SW480 (cell line): ENCODE data around the gene NELFA.

Experiments used
- DNase-seq: peaks from one replicate; pipeline ENCODE4 v3.0.0-alpha.2; 2016; ENCODE audit warnings: low spot score

NELFA gene

DNA sequence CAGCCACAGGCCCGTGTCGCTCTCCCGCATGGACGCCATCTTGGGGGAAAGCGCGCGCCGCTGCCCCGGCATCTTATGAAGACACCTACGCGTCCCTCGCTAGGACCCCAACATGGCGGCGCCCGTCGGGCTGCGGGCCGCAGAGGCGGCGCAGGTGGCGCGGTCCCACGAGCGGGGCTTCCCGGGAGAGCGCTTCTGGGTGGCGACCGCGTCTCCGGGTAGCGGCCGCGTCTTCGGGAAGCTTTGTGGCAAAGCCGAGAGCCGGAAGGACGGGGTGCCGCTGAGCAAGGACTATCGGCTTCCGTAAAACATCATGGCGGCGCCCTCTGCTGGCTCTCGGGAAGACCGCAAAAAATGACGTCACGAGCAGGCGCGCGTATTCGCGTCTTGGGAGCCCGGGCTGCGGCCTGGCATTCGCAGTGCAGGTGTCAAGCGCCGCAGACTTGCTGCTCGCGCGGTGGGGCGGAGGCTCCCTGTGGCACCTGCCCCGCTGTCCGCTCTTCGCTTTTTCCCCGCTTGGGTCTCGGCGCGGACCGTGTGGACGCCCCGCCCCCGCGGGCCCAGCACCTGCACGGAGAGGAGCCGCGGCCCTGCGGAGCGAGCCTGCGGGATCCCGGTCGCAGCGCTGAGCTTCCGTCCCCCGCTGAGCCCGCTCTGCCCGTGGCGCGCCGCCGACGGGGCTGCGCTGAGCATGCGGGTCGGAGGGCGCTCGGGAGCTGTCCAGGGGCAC is at the start of gene NELFA:
NELFA (minus strand) TSS at position 54 of the 730 bp plus-strand sequence; CDS start at position 39, 15 bp downstream.
- DNase-seq: peak; percentile 89

GRCh38 chr4:2057382-2058065 is 48.8 kb upstream of the NELFA start:
- DNase-seq: no peak

DNA sequence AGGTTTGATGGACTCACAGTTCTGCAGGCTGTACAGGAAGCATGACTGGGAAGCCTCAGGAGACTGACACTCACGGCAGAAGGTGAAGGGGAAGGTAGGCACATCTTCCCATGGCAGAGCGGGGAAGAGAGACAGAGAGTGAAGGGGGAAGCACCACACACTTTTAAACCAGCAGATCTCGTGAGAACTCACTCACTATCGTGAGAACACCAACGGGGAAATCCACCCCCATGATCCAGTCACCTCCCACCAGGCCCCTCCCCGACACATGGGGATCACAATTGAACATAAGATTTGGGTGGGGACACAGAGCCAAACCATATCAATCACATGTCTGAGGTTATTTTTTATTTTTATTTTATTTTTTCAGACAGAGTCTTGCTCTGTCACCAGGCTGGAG is 45.4 kb upstream of the NELFA start:
- no peak for DNase-seq

DNA sequence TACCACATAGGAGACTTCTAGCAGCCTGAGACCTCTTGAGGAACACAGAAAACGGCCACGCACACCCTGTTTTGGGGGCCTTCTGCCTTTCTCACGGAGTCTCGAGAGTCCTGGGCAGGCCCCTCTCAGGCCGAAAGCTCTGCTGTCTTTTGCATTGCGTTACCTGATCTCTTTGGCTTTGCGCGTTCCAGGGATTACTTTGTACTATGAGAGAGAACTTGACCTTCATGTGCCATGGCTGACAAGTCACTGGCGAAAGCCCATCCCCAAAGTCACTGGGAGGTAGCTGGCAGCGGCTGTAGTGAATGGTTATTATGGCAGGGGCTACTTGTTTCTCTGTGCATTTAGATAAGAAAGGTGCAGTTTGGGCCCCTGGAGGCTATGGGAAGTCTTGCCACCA is 42.3 kb upstream of the NELFA start:
- DNase-seq: no peak

DNA sequence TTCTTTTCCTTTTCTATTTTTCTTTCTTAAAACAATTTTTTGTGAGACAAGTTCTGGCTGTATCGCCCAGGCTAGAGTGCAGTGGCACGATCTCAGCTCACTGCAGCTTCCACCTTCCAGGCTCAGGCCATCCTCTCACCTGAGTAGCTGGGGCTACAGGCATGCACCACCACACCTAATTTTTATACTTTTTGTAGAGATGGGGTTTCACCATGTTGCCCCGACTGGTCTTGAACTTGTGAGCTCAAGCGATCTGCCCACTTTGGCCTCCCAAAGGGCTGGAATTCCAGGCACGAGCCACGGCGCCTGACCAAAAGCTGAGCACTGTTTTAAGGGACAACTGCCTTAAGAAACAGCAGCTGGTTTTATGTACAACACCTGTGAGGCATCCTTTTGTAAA is 41.0 kb upstream of the NELFA start:
- no peak for DNase-seq

DNA sequence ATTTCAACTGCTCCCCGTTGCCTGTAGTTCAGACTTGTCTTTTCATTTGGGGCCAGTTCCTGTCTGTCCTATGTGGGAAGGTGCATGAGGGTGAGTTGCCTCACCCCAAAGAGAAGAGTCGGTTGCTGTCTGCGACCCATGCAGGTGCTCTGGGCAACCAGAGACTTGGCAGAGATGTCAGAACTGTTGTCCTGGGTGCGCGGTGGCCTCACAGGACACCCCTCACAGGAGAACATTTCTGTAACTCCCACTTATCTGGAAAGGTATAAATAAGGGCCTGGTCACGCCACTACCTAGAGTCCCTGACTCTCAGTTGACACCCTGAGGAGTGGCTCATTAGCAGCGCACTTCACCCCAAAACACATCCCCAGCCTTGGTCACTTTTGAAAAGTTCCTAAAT is 40.6 kb upstream of the NELFA start:
- no peak for DNase-seq

DNA sequence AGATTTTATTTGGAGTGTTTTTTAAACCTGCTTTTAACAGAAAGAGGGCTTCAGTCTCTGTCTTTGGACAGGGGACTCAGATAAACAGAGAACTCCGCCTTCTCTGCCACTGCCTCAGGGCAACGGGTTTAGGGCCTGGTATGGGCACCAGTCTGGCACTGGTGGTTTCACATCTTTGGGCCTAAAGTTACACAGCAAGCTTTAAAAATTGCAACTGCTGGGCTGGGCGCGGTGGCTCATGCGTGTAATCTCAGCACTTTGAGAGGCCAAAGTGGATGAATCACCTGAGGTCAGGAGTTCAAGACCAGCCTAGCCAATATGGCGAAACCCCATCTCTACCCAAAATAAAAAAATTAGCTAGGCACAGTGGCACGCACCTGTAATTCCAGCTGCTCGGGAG is 40.1 kb upstream of the NELFA start:
- no peak for DNase-seq

GRCh38 chr4:2047781-2048581 is 39.2 kb upstream of the NELFA start:
- no peak for DNase-seq

DNA sequence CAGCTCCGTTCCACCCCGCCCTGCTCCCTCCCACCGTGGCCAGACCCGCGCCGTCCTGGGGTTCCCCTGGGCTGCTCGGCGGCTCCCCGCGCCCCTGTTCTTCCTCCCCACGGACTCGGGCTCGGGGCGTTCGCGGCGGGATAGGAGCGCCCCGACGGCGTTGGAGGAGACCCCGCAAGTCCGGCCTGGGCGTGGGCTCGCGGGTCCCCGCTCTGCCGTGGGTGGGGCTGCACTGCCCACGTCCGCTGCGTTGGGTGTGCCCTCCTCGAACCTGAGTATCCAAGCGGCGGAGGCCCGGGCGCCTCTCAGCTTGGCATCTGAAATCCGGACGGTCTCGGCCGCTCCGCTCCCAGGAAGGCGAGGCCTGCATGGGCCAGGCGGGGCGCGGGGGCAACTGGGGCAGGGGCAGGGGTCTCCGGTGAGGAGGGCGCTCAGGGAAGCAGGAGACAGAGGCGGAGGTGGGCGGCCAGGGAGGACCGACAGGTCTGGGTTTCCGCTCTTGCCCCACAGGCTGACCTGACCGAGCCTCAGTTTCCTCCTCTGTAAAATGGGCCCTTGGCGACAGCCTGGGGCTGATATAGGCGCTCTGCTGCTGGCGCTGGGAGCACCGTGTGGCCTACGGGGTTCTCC is 38.4 kb upstream of the NELFA start:
- DNase-seq: no peak

- no peak for DNase-seq
These were observed 37.5 kb upstream of the NELFA start for GRCh38 chr4:2046031-2046961.

- peak; percentile 8 for DNase-seq
These were observed 36.8 kb upstream of the NELFA start for GRCh38 chr4:2045518-2045951.

GRCh38 chr4:2044542-2045517 is 36.1 kb upstream of the NELFA start:
- DNase-seq: no peak

DNA sequence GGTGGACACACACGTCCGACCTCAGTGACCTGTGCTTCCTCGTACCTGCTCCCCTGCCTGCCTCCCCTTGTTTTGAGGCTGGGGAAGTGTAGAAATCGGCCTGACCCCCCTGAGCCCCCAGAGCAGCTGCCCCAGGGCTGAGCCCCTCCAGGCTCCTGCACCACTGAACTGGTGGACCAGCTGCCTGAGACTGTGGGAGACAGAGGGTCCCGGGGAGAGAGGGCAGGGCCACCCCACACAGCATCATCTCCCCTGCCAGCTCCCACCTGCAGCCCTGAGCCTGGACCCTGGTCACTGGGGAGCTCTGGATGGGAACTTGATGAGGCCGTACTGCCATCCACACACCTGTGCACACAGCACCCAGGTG is 35.3 kb upstream of the NELFA start:
- no peak for DNase-seq

DNA sequence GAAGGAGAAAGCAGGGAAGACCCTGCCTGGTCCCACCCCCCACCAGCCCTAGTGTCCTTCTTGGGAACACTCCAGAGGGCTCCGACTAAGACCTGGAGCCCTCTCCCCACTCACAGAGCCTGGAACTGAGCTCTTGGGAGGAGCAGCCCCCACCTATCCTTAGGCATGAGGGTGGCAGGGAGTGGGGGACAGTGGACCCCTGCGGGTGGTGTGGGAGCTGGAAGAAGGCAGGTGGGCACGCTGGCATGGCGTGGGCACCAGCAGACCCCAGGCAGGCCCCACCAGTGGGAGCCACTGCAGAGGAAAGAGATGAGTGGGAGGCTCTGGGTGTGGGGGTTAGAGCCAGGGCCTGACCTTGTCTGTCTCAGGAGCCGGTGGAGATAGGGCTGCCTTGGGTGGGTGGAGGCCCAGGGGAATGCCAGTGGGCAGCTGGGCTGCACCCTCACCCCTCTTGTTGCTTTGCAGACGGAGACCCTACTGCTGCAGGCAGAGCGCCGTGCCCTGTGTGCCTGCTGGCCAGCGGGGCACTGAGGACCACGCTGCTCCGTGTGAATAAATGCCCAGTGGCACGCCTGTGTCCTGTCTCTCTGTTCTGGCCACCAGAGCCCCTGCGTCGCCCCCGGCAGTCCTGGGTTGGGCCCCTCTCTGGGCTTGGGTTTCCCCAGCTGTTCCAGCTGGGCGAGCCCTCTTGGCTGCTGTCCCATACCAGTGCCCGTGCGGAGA is 34.8 kb upstream of the NELFA start:
- no peak for DNase-seq

DNA sequence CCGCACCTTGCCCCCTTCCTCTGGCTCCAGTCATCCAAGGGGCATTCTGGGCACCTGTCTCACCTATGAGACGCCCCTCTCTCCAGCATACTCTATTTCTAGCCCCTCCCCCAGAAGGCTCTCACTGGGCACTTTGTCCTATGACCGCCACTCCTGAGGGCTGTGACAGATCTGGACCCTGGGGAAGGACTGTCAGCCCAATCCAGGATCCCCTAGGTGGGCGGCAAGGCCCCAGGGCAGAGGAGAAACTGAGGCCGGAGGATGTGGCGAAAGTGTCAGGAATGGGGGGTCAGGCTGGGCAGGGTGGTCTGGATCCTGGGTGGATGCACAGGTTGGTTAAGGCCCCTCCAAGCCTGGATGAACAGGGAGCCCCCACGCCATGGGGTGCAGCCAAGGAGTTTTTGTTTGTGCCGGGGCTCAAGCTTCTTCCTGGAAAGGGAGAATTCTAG is 34.2 kb upstream of the NELFA start:
- DNase-seq: no peak

DNA sequence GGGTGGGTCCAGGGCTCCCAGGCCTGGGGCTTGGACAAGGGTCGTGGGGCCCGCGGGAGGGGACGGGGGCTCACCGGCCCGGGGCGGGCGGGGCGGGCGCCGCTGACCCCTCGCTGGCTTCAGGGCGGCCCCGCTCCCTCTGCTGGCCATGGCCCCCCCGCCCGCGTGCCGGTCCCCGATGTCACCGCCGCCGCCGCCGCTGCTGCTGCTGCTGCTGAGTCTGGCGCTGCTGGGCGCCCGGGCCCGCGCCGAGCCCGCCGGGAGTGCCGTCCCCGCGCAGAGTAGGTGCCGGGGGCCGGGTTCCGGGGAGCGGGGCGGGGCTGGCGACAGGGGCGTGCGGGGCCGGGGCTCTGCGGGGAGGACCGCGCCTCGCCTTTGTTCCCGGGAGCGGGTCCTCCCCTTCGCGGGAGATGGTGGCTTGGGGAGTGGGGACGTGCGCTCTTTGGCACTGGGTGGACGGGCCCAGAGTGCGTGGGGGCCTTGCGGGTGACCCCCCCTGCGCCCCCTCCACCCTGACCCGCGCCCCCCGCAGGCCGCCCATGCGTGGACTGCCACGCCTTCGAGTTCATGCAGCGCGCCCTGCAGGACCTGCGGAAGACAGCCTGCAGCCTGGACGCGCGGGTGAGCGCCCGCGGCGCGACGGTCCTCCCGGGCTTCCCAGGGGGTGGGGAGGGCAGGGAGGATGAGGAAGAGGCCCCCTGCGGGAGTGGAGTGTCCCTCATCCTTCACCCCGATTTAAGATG is 33.6 kb upstream of the NELFA start:
- no peak for DNase-seq

DNA sequence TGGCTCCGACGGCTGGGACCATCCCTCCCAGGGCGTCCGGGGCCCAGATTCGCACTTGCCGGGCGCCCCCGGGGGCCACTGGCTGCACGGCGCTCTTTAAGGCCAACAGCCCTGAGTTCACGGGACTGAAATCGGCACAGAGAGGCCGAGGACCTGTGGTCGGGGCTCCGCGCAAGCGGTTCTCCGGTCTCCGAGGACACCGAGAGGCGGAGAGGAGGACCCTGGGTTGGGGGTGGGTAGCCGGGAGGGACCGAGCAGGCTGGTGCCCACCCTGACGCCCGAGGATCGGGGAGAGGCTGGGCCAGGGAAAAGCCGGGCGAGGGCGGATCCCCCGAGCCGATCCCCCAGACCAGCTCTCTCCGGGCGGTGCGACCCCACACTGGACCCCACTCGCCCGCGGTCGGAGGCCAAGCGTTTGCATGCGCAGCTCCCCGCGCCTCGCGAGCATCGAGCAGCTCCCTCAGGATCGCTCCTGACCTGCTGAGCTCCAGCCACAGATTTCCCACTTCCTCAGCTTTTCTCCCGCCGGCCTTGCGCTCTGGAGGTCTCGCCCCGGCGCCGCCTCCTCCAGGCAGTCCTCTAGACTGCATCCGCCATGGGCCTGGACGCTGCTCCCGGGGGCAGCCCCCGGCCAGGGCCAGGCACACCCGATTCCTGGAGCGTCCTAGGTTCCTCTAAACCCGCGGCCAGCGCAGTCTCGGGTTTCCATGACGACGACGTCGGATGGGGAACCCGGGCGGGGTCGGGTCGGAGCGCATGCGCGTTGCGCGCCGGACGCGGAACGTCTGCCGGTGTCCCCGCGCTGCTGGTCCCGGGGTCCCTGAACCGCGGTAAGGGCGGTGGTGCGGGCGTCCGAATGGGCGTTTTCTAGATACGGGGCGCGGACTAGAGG is 32.7 kb upstream of the NELFA start:
- DNase-seq: peak; percentile 37
